Measurements from ENCODE around the gene SOX13. TPM values are rescaled to one million over a fixed set of nuclear protein-coding genes. Genes with fewer than 3 reads are reported as not detected.

SOX13 gene
- total and polyA plus RNA-seq, 9 of the 15 experiments (the other 6 are each of a cell fraction or from before 2014, with no cell fraction given): 0.03 to 0.35 (median 0.06) TPM; not detected in 5

DNA sequence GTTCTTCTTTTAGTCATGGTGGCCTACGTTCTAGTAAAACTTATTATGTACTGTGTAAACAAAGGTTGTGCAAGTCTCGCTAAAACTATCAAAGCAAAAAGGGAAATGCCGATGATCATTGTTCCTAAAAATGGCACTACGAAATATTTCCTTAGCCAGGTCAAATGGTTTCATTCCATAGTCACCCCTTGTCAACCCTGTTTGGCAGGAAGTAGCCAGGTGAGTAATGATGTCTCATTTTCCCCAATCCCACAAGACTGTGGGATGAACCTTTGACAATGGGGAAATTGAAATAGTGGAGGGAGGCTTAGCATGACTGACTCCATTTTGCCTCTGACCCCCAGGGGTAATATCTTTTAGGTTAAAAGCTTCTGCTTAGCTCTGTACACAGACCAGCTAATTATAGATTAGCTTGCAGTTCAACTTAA lies 98.8 kb downstream of the SOX13 start (continued):
- TF ChIP-seq MGA (IDR thresholded peaks at IDR 0.05) (no peak), ZNF347 (CRISPR knock-in tag; IDR thresholded peaks at IDR 0.05; ENCODE audit: low read depth) (peak; percentile 95), COPS2 (conservative IDR thresholded peaks at IDR 0.05) (no peak), KLF10 (CRISPR knock-in tag; IDR thresholded peaks at IDR 0.05) (no peak), ZNF707 (CRISPR knock-in tag; conservative IDR thresholded peaks at IDR 0.05) (no peak), SIX5 (IDR thresholded peaks at IDR 0.05; ENCODE audit: borderline replicate concordance in 1 of 2, insufficient read depth in 1 of 2, low read depth in 1 of 2, low read length in 2 of 2) (no peak), PHF8 (IDR thresholded peaks at IDR 0.05; ENCODE audit: borderline replicate concordance, low read length) (no peak), RHOXF2B (CRISPR knock-in tag; conservative IDR thresholded peaks at IDR 0.05) (0 out of 2 replicates have a peak, but pooled peaks have one; percentile 41), ZNF121 (CRISPR knock-in tag; conservative IDR thresholded peaks at IDR 0.05) (no peak), STAT5A (IDR thresholded peaks at IDR 0.05; ENCODE audit: borderline replicate concordance, low read length) (no peak), MYNN (IDR thresholded peaks at IDR 0.05) (no peak), MYNN (CRISPR knock-in tag; IDR thresholded peaks at IDR 0.05) (no peak)
- TF ChIP-seq, protein P1, sequence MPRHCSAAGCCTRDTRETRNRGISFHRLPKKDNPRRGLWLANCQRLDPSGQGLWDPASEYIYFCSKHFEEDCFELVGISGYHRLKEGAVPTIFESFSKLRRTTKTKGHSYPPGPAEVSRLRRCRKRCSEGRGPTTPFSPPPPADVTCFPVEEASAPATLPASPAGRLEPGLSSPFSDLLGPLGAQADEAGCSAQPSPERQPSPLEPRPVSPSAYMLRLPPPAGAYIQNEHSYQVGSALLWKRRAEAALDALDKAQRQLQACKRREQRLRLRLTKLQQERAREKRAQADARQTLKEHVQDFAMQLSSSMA (CRISPR knock-in tag; IDR thresholded peaks at IDR 0.05): no peak
- TF ChIP-seq, protein P2, sequence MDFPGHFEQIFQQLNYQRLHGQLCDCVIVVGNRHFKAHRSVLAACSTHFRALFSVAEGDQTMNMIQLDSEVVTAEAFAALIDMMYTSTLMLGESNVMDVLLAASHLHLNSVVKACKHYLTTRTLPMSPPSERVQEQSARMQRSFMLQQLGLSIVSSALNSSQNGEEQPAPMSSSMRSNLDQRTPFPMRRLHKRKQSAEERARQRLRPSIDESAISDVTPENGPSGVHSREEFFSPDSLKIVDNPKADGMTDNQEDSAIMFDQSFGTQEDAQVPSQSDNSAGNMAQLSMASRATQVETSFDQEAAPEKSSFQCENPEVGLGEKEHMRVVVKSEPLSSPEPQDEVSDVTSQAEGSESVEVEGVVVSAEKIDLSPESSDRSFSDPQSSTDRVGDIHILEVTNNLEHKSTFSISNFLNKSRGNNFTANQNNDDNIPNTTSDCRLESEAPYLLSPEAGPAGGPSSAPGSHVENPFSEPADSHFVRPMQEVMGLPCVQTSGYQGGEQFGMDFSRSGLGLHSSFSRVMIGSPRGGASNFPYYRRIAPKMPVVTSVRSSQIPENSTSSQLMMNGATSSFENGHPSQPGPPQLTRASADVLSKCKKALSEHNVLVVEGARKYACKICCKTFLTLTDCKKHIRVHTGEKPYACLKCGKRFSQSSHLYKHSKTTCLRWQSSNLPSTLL (IDR thresholded peaks at IDR 0.05): no peak
